Thoracic aorta (tissue), 2 donors: Measurements from ENCODE around the gene RCAN1. TPM values are rescaled to one million over a fixed set of nuclear protein-coding genes. Genes with fewer than 3 reads are reported as not detected.
A peak's percentile ranks its signal among the peaks of the same experiment; 100 is the strongest.

Experiments used
- ATAC-seq: fragments of 150-250 bp; one replicate; pipeline ENCODE4 v1.8.0; 2017; ENCODE audit warnings: low read depth; ENCODE audit not compliant: insufficient number of reproducible peaks, low FRiP score
- DNase-seq: peaks from one replicate; pipeline ENCODE4 v3.0.0-alpha.2; 2020; ENCODE audit warnings: low spot score
- H3K27ac ChIP-seq, 2 donors: fragments of 200-600 bp; sonication (generic); 1 replicate in 1 of 2; 2 replicates in 1 of 2; pipeline ENCODE4 v1.5.1; 2016; ENCODE audit warnings: mild to moderate bottlenecking in 2 of 2, moderate library complexity in 2 of 2
- H3K27me3 ChIP-seq: fragments of 200-600 bp; sonication (generic); replicated peaks from 2 replicates; pipeline ENCODE4 v1.6.0; 2016; ENCODE audit warnings: mild to moderate bottlenecking; ENCODE audit not compliant: insufficient read depth
- H3K36me3 ChIP-seq: fragments of 200-600 bp; sonication (generic); one replicate; pipeline ENCODE4 v1.5.1; 2016
- H3K4me1 ChIP-seq, 2 donors: fragments of 200-600 bp; sonication (generic); 1 replicate in 1 of 2; 2 replicates in 1 of 2; pipeline versions ENCODE4 v1.5.1 to v1.6.0; 2016; ENCODE audit warnings: low read depth in 2 of 2, mild to moderate bottlenecking in 1 of 2; ENCODE audit not compliant: control insufficient read depth in 1 of 2
- H3K4me3 ChIP-seq: fragments of 200-600 bp; sonication (generic); 2 replicates; pipeline ENCODE4 v1.5.1; 2016; ENCODE audit warnings: mild to moderate bottlenecking
- H3K9me3 ChIP-seq: fragments of 200-600 bp; sonication (generic); 2 replicates; pipeline ENCODE4 v1.5.1; 2016
- CTCF ChIP-seq: fragments of 200-600 bp; sonication (generic); IDR thresholded peaks from one replicate; pipeline ENCODE4 v1.5.1; 2019; ENCODE audit warnings: antibody characterized with exemption
- total RNA-seq, 2 donors: library from RNA; depleted of rRNA; stranded (reverse); fragments of >200 nt; gene quantifications; one replicate each; pipeline versions ENCODE4 v1.1.0 to v1.2.3, GENCODE V29; 2016

RCAN1 gene
- total RNA-seq: 10 to 100 TPM; 39.3 to 45.2 TPM

GRCh38 chr21:34614628-34615486 lies at the start of gene RCAN1:
Gene RCAN1, minus strand, starts transcription at chr21:34615113. Its CDS starts 102 bp downstream, at chr21:34615011.
- Histone ChIP-seq H3K36me3 (no peaks in the 10 kb centered on the region), H3K27ac (peak within 1 kb of the TSS; percentile 78 to 84), H3K4me1 (peaks cover 17 to 26% of the 10 kb centered on the region in 2 donors), H3K4me3 (peak within 1 kb of the TSS; percentile 84), H3K27me3 (no peaks in the 10 kb centered on the region), H3K9me3 (no peaks in the 10 kb centered on the region)
- DNase-seq (peak; percentile 72), ATAC-seq (peak; percentile 95)
- peak; percentile 4 for TF ChIP-seq CTCF

- no peak for TF ChIP-seq CTCF
- Histone ChIP-seq H3K9me3 (peaks cover 14% of the 10 kb centered on the region), H3K27ac (no peak overlapping the region), H3K36me3 (no peaks in the 10 kb centered on the region), H3K4me3 (no peak overlapping the region), H3K27me3 (no peaks in the 10 kb centered on the region), H3K4me1 (no peaks in the 10 kb centered on the region)
- ATAC-seq: no peak
- no peak for DNase-seq
These were observed 46.9 kb upstream of the RCAN1 start for GRCh38 chr21:34661848-34662247.

GRCh38 chr21:34653522-34653921 lies 38.6 kb upstream of the RCAN1 start:
- DNase-seq (no peak), ATAC-seq (no peak)
- Histone ChIP-seq H3K27ac (no peak overlapping the region), H3K36me3 (no peaks in the 10 kb centered on the region), H3K4me1 (no peaks in the 10 kb centered on the region), H3K27me3 (no peaks in the 10 kb centered on the region), H3K4me3 (no peak overlapping the region), H3K9me3 (no peaks in the 10 kb centered on the region)
- no peak for TF ChIP-seq CTCF

- ATAC-seq: no peak
- Histone ChIP-seq H3K4me3 (no peak overlapping the region), H3K27me3 (no peaks in the 10 kb centered on the region), H3K9me3 (no peaks in the 10 kb centered on the region), H3K36me3 (no peaks in the 10 kb centered on the region), H3K27ac (no peak overlapping the region), H3K4me1 (no peaks in the 10 kb centered on the region)
- TF ChIP-seq CTCF: no peak
- no peak for DNase-seq
These were observed 36.7 kb upstream of the RCAN1 start for GRCh38 chr21:34651642-34652041.

GRCh38 chr21:34650861-34651431 lies 36.0 kb upstream of the RCAN1 start:
- DNase-seq: no peak
- TF ChIP-seq CTCF: no peak
- Histone ChIP-seq H3K9me3 (no peaks in the 10 kb centered on the region), H3K4me3 (no peak overlapping the region), H3K36me3 (no peaks in the 10 kb centered on the region), H3K4me1 (no peaks in the 10 kb centered on the region), H3K27me3 (no peaks in the 10 kb centered on the region), H3K27ac (no peak overlapping the region)
- ATAC-seq: no peak
